GM13977 (cell line): ENCODE measurements around the gene CLC.

Experiments used
- DNase-seq: peaks from one replicate; pipeline ENCODE4 v3.0.0; 2012; ENCODE audit warnings: low spot score
- in situ Hi-C: fragments of 300-500 bp; cut with MboI; formaldehyde crosslinking; loops from one replicate; pipeline ENCODE4 v1.12.0; 2022; ENCODE audit warnings: low sequenced_read_pairs, low pct_unique_long_range_greater_than_20kb, mixed read lengths, inconsistent platforms; ENCODE audit not compliant: unreplicated experiment
- TF ChIP-seq, protein P1 (sequence below): IDR thresholded peaks from 2 replicates; pipeline ENCODE4 v1.5.1; 2012; ENCODE audit warnings: mild to moderate bottlenecking, control low read depth; ENCODE audit not compliant: insufficient read depth; ENCODE audit errors: extremely low read depth, missing control alignments

Gene CLC

DNA sequence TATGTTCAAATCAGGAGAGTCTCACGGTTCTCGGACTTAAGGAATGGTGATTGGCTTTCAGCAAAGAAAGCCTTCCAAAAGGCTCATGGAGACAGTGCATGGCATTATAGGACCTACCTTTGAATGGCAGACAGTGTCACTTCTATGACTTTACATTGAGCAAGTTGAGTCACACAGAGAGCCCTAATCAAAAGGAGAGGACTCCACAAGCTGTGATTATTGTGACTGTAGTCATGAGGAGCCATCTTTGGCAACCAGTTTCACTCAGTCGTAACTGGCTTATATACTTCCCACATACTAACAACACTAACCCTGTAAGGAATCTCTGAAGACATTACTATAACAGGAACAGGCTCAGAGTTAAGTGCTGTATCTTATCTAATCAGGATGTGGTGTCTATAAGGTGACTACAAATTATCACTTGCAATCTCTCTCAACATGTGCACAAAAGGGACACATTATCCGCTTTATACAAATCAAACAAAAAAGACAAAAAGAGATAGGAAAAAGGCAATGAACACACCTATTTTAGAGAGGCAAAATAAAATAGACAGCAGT is 27.4 kb downstream of the CLC start:
- DNase-seq, result no peak
- TF ChIP-seq, protein P1, sequence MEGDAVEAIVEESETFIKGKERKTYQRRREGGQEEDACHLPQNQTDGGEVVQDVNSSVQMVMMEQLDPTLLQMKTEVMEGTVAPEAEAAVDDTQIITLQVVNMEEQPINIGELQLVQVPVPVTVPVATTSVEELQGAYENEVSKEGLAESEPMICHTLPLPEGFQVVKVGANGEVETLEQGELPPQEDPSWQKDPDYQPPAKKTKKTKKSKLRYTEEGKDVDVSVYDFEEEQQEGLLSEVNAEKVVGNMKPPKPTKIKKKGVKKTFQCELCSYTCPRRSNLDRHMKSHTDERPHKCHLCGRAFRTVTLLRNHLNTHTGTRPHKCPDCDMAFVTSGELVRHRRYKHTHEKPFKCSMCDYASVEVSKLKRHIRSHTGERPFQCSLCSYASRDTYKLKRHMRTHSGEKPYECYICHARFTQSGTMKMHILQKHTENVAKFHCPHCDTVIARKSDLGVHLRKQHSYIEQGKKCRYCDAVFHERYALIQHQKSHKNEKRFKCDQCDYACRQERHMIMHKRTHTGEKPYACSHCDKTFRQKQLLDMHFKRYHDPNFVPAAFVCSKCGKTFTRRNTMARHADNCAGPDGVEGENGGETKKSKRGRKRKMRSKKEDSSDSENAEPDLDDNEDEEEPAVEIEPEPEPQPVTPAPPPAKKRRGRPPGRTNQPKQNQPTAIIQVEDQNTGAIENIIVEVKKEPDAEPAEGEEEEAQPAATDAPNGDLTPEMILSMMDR, result no peak
- in situ Hi-C loops, result no loop called here

DNA sequence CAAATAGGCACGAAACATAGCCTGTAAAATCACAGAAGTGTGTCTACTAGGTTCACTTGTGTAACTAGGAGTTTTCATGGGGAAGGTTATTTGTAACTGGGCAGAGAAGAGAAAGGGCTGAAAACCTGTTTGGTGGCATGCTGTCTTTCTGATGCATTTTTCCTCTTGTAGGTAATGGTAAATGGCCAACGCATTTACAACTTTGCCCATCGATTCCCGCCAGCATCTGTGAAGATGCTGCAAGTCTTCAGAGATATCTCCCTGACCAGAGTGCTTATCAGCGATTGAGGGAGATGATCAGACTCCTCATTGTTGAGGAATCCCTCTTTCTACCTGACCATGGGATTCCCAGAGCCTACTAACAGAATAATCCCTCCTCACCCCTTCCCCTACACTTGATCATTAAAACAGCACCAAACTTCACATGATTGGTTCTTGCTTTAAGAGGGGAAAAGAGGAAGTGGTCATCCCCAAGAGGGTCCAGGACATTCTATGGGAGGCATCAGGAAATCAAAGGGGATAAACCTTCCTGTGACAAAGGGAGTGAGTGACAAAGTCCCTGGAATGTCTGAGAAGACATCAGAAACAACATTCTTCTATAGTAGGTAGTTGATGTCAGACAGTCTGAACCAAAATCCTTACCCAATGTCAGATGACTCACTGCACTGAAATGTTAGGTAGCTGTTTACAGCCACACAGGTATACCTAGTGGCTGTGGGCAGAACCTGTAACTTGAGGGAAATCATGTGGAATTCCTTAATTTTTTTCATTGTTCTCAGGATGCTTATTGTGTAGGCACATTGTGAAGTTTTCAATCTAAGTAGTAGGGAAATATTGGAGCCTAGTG is 28.6 kb downstream of the CLC start:
- TF ChIP-seq, protein P1, result no peak
- no peak for DNase-seq
- in situ Hi-C loops, result no loop called here

DNA sequence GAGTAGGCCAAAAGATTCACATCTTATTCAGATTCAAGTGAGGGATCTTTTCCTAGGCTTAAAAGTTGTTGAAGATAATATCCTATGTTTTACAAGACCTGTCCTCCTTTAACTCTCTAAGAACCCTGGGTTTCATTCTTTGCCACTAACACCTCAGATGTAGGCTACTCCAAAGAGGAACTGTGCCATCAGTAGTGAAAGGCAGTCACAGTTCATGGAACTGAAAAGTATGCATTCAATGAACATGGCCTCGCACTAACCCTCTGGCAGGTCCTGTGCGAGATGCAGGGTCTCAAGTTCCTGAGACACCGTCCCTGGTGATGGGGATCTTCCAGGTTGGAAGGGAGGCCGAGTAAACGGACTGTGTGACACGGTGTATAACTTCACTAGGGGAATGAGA is 29.2 kb downstream of the CLC start:
- TF ChIP-seq, protein P1, result no peak
- in situ Hi-C loops, result no loop called here

DNA sequence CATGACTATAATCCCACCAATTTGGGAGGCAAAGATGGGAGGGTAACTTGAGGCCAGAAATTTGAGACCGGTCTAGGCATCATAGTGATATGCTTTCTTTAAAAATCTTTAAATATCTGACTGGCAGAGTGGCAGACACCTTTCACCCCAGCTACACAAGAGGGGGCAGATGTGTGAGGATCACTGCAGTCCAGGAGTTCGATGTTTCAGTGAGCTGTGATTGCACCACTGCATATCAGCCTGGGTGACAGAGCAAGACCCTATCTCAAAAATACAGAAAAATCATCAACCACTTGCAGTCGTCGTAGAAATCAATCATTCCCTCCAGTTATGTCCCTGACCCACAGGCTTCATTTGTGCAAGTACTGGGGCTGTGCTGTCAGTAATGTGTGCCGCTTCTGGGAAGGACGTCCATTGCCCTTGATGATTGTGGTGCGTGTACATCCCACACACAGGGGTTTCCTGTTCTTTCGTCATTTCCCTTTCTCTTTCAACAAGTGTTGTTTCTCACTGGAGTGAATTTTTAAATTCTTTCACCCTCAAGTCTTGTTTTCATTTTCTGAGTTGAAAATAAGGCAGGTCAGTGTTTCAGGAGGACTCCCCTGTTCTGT is 32.1 kb downstream of the CLC start:
- in situ Hi-C loops, result no loop called here
- TF ChIP-seq, protein P1, result no peak
- no peak for DNase-seq

More for the DNA sequence above, 29.2 kb downstream of the CLC start:
- DNase-seq, result no peak

DNA sequence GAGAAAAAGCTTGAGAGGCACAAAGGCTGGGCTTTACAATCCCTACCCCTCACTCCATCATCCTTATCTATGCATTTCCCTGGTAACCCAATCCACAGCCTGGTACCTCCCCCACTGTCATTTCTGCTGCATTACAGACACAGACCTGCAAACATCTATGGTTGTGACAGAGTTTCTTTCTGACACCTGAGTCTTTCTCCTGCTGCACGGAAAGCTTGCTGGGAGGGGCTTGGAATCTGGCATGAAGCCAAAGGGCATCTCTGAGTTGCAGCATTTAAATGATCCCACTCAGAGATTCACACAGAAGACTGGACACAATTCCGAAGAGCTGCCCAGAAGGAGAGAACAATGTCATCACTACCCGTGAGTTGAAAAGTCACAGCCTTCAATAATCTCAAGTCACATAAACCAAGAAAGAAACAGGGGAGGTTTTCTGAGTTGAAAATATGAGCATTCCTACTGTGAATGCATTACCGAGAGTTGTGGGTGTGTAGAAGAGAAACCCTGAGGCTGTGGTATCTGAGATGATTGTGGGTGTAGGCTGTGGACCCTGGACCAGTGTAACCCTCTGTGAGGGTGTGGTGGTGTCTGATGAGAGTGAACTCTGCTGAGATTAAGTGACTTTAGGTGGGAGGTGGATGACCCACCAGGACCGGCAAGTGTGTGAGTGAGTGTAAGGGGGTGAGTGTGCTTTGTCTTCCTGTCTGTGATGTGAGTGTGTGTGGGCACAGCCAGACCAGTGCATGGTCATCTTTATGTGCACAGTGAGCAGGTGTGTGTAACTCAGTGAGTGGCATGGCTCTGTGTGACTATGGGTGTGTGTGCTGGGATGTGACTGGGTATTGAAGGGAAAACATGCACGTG is 33.4 kb downstream of the CLC start, which contains the start of gene LGALS14:
LGALS14 (plus strand) TSS at position 301 of the 864 bp plus-strand sequence; CDS start at position 349, 48 bp downstream.
- in situ Hi-C loops, result no loop called here
- peak; percentile 15 for DNase-seq
- TF ChIP-seq, protein P1, result no peak

DNA sequence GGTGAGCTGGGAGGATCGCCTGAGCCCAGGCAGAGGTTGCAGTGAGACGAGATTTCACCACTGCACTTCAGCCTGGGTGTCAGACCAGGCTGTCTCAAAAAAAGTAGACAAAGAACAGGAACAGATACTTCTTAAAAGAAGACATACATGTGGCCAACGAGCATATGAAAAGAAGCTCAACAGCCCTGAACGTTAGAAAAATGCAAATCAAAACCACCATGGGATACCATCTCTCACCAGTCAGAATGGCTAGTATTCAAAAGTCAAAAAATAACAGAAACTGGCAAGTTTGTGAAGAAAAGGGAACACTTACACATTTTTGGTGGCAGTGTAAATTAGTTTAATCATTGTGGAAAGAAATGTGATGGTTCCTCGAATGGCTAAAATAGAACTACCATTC is 36.5 kb downstream of the CLC start:
- in situ Hi-C loops, result no loop called here
- no peak for DNase-seq
- TF ChIP-seq, protein P1, result no peak
